GM12878 (cell line): ENCODE data around the gene WDR74. TPM values are rescaled to one million over a fixed set of nuclear protein-coding genes. Genes with fewer than 3 reads are reported as not detected.

Experiments used
- ATAC-seq: fragments of 200-7000 bp; cut with Tn5 transposase; 3 replicates; pipeline ENCODE4 v1.9.1; 2020; ENCODE audit warnings: mild to moderate bottlenecking, moderate library complexity
- BruUV-seq: library from RNA; stranded (reverse); fragments of 400-500 nt; replicated peaks from 2 replicates; lab custom pipeline; 2021; lab: Mats Ljungman, UMichigan
- CTCF ChIA-PET: fragments of 300-600 bp; sonication (Branson Sonifier 250); formaldehyde crosslinking; extraction: SDS; loops from one replicate; lab custom pipeline; 2021; ENCODE audit warnings: inconsistent platforms; lab: Yijun Ruan, JAX
- POLR2A ChIA-PET: fragments of 350-600 bp; formaldehyde crosslinking; extraction: SDS; loops from one replicate; lab custom pipeline; 2021; ENCODE audit warnings: inconsistent platforms; lab: Charles Lee
- RAD21 ChIA-PET: fragments of 300-600 bp; sonication (Branson Sonifier 250); formaldehyde crosslinking; loops from one replicate; lab custom pipeline; 2023; ENCODE audit warnings: antibody characterized with exemption; ENCODE audit not compliant: unreplicated experiment; lab: Charles Lee
- SMC1A ChIA-PET: fragments of 300-600 bp; sonication (Branson Sonifier 250); formaldehyde crosslinking; loops from one replicate; lab custom pipeline; 2023; ENCODE audit not compliant: unreplicated experiment, uncharacterized antibody; lab: Charles Lee
- DNase-seq: peaks from one replicate; pipeline ENCODE4 v3.0.0-alpha.2; 2011; ENCODE audit warnings: low read depth, low spot score
- FAIRE-seq: peaks from 3 replicates; lab custom pipeline; 2011; peaks lifted over from hg19 to GRCh38; lab: Jason Lieb, UNC
- H2AFZ ChIP-seq: 2 replicates; pipeline ENCODE4 v1.6.0; 2011; ENCODE audit warnings: low read depth, low read length, control low read depth; ENCODE audit not compliant: control insufficient read depth
- H3K27ac ChIP-seq: 2 replicates; pipeline ENCODE4 v1.5.1; 2011; ENCODE audit warnings: control low read depth; ENCODE audit not compliant: control insufficient read depth, insufficient read depth
- H3K27me3 ChIP-seq, 2 experiments: replicated peaks in 1 of 2; 2 replicates each; pipeline versions ENCODE4 v1.6.0 to v1.6.1; 2011; ENCODE audit warnings: low read length in 1 of 2; ENCODE audit not compliant: control insufficient read depth in 2 of 2, insufficient read depth in 2 of 2
- H3K36me3 ChIP-seq, 2 experiments: 2 replicates each; pipeline ENCODE4 v1.5.1; 2011; ENCODE audit warnings: low read length in 1 of 2; ENCODE audit not compliant: control insufficient read depth in 2 of 2, insufficient read depth in 2 of 2
- H3K4me1 ChIP-seq: 2 replicates; pipeline ENCODE4 v1.6.1; 2011; ENCODE audit warnings: mild to moderate bottlenecking, low read length, moderate library complexity, mixed read lengths; ENCODE audit not compliant: control insufficient read depth, insufficient read depth
- H3K4me2 ChIP-seq: 2 replicates; pipeline ENCODE4 v1.6.0; 2011; ENCODE audit warnings: control low read depth; ENCODE audit not compliant: control insufficient read depth, insufficient read depth
- H3K4me3 ChIP-seq: fragments of 200-600 bp; sonication (generic); 2 replicates; pipeline ENCODE4 v1.5.1; 2016
- H3K79me2 ChIP-seq: 2 replicates; pipeline ENCODE4 v1.6.0; 2011; ENCODE audit warnings: low read length; ENCODE audit not compliant: control insufficient read depth, insufficient read depth
- H3K9ac ChIP-seq: 2 replicates; pipeline ENCODE4 v1.8.0; 2011; ENCODE audit warnings: low read length, control low read depth, mixed read lengths; ENCODE audit not compliant: control insufficient read depth, insufficient read depth
- H3K9me3 ChIP-seq: replicated peaks from 3 replicates; pipeline ENCODE4 v1.5.1; 2011; ENCODE audit warnings: mild to moderate bottlenecking, low read length; ENCODE audit not compliant: control insufficient read depth, insufficient read depth
- H4K20me1 ChIP-seq: 2 replicates; pipeline ENCODE4 v1.6.0; 2011; ENCODE audit not compliant: control insufficient read depth, insufficient read depth
- ASH2L ChIP-seq: fragments of 300-600, 200-600 bp; sonication (generic); IDR thresholded peaks from 2 replicates; pipeline ENCODE4 v1.6.1; 2017; ENCODE audit warnings: low read depth, mild to moderate bottlenecking, borderline replicate concordance
- ATF7 ChIP-seq: fragments of 450-650 bp; IDR thresholded peaks from 2 replicates; pipeline ENCODE4 v1.6.1; 2016; ENCODE audit warnings: low read depth, mild to moderate bottlenecking
- BRCA1 ChIP-seq: IDR thresholded peaks from 2 replicates; pipeline ENCODE4 v1.6.1; 2011; ENCODE audit warnings: low read depth, low read length, improper control_type of control experiment
- EED ChIP-seq: sonication (generic); IDR thresholded peaks from 2 replicates; pipeline ENCODE4 v1.6.1; 2016; ENCODE audit warnings: antibody characterized with exemption, low read depth
- HDAC2 ChIP-seq: fragments of 200-600 bp; sonication (generic); IDR thresholded peaks from 2 replicates; pipeline ENCODE4 v1.6.1; 2017
- LARP7 ChIP-seq: fragments of 450-650 bp; IDR thresholded peaks from 2 replicates; pipeline ENCODE4 v1.6.1; 2017; ENCODE audit warnings: mild to moderate bottlenecking
- MTA3 ChIP-seq: IDR thresholded peaks from 2 replicates; pipeline ENCODE4 v1.6.1; 2012; ENCODE audit warnings: low read length, inconsistent platforms, borderline replicate concordance
- NFYB ChIP-seq: IDR thresholded peaks from 2 replicates; pipeline ENCODE4 v1.6.1; 2011; ENCODE audit warnings: low read depth, mild to moderate bottlenecking, low read length, improper control_type of control experiment, moderate library complexity; ENCODE audit not compliant: insufficient read depth
- SMAD1 ChIP-seq: fragments of 450-650 bp; IDR thresholded peaks from 2 replicates; pipeline ENCODE4 v1.6.1; 2018; ENCODE audit warnings: mild to moderate bottlenecking, low read depth; ENCODE audit not compliant: partially characterized antibody
- SMC3 ChIP-seq: IDR thresholded peaks from 2 replicates; pipeline ENCODE4 v1.6.1; 2011; ENCODE audit warnings: low read length, improper control_type of control experiment, borderline replicate concordance
- SP1 ChIP-seq: IDR thresholded peaks from one replicate; pipeline ENCODE4 v1.6.1; 2011; ENCODE audit warnings: low read depth, low read length
- TCF7 ChIP-seq: IDR thresholded peaks from 2 replicates; pipeline ENCODE4 v1.6.1; 2014; ENCODE audit warnings: antibody characterized with exemption, borderline replicate concordance
- WGBS: methylation state at CpG from one replicate; pipeline ENCODE4 v1.1.6; 2016; ENCODE audit warnings: low lambda C conversion rate; ENCODE audit not compliant: insufficient replicate concordance, insufficient coverage; ENCODE audit errors: missing lambda C conversion rate; 5-methylcytosine and 5-hydroxymethylcytosine counted together
- in situ Hi-C: fragments of 300-500 bp; cut with MboI; formaldehyde crosslinking; loops from 9 replicates; pipeline ENCODE4 v1.14.3; 2018; ENCODE audit warnings: mixed read lengths
- intact Hi-C: fragments of 100-400 bp; cut with micrococcal nuclease; formaldehyde crosslinking; loops from one replicate; pipeline ENCODE4 v1.14.2; 2022; ENCODE audit not compliant: unreplicated experiment
- polyA plus RNA-seq, 11 experiments: library from polyadenylated mRNA; depleted of rRNA in 4 of 11; unstranded in 6 of 11; stranded (reverse) in 5 of 11; fragments of >200 nt; fragmentation: Nextera tagmentation in 4 of 11; fragmentation: Illumina TruSeq in 1 of 11; extraction: Ambion mirVana in 4 of 11; extraction: Trizol in 1 of 11; gene quantifications; 1 replicate in 1 of 11; 2 replicates in 10 of 11; pipeline versions ENCODE4 v1.2.1 to v1.2.3, GENCODE V29; 2011 to 2016; ENCODE audit warnings: inconsistent platforms in 2 of 11, missing spikeins in 2 of 11, low read depth in 1 of 11
- total RNA-seq, 4 experiments: library from RNA; depleted of rRNA in 3 of 4; stranded (reverse); fragments of >200 nt in 3 of 4; fragmentation: Illumina TruSeq in 1 of 4; extraction: Trizol in 1 of 4; gene quantifications; 2 replicates each; pipeline versions ENCODE4 v1.2.1 to v1.2.3, GENCODE V29; 2013 to 2021
- TF ChIP-seq, protein P1 (sequence below): fragments of 450-650 bp; IDR thresholded peaks from 2 replicates; pipeline ENCODE4 v1.6.1; 2017; ENCODE audit warnings: antibody characterized with exemption, mild to moderate bottlenecking, moderate library complexity

Gene WDR74
- total and polyA plus RNA-seq, 10 of the 15 experiments (the other 5 are each of a cell fraction or from before 2014, with no cell fraction given): 18.2 to 103 (median 60.7) TPM

DNA sequence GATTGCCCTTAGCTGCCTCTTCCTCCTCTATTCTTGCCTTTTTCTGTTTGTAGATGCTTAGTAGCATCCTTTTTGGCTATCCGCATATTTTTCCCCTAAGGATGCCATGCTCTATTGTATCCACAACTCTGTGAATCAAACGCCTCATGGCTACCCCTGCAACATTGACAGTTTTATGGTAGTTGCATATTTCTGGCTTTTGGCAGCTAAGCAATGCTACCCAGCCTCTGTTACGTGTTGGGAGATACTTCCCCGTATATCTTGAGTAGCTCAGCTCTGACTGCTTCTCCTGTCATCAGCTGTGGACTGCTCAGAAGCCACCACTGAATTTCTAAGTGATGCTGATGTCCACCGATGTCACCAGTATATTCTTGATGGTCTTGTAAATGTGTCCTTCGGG, 26.2 kb upstream of the WDR74 start:
- no peak for FAIRE-seq
- intact Hi-C loops: loop anchor here (10.0 kb wide), 2 partner anchors 441 to 471 kb away; no protein-coding TSS in a partner anchor
- 89% methylated on average over 6 of the region's 6 CpGs for WGBS
- no peaks in the 10 kb centered on the region for H4K20me1 ChIP-seq
- H3K36me3 ChIP-seq: no peaks in the 10 kb centered on the region; a peak in 2 of 4 replicates
- no peak overlapping the region for H3K4me3 ChIP-seq
- DNase-seq: no peak
- no peak for ATAC-seq
- H3K4me2 ChIP-seq: no peak overlapping the region
- no peaks in the 10 kb centered on the region for H3K9me3 ChIP-seq
- ChIA-PET CTCF (interaction anchor here (4.9 to 8.0 kb wide), 3 partner anchors 8 to 78 kb away, joined by 31 to 131 read pairs (median 38); partner anchors contain the start of genes SLC3A2 and TMEM179B), RAD21 (interaction anchor here (0.9 to 2.2 kb wide), 4 partner anchors 10 to 441 kb away, joined by 3 to 9 read pairs (median 6); partner anchors contain the start of genes SLC3A2 and TMEM179B), POLR2A (interaction anchor here (0.6 to 1.4 kb wide), 8 partner anchors 9 to 568 kb away, joined by 3 to 9 read pairs (median 3); no protein-coding TSS in a partner anchor), SMC1A (interaction anchor here (0.8 to 1.5 kb wide), 3 partner anchors 9 to 19 kb away, joined by 3 to 6 read pairs (median 4); no protein-coding TSS in a partner anchor)
- H2AFZ ChIP-seq: no peak overlapping the region
- no peak overlapping the region for H3K27ac ChIP-seq
- H3K9ac ChIP-seq: no peak overlapping the region
- peaks cover 21% of the 10 kb centered on the region for H3K4me1 ChIP-seq
- BruUV-seq: no TSS peak
- no peaks in the 10 kb centered on the region for H3K27me3 ChIP-seq
- peaks cover 60% of the 10 kb centered on the region for H3K79me2 ChIP-seq
- TF ChIP-seq BRCA1 (no peak), HDAC2 (no peak), TCF7 (no peak), SMAD1 (no peak), SMC3 (no peak), SP1 (no peak), LARP7 (no peak), ASH2L (no peak), NFYB (no peak), MTA3 (no peak), EED (no peak), ATF7 (no peak)
- TF ChIP-seq, protein P1, sequence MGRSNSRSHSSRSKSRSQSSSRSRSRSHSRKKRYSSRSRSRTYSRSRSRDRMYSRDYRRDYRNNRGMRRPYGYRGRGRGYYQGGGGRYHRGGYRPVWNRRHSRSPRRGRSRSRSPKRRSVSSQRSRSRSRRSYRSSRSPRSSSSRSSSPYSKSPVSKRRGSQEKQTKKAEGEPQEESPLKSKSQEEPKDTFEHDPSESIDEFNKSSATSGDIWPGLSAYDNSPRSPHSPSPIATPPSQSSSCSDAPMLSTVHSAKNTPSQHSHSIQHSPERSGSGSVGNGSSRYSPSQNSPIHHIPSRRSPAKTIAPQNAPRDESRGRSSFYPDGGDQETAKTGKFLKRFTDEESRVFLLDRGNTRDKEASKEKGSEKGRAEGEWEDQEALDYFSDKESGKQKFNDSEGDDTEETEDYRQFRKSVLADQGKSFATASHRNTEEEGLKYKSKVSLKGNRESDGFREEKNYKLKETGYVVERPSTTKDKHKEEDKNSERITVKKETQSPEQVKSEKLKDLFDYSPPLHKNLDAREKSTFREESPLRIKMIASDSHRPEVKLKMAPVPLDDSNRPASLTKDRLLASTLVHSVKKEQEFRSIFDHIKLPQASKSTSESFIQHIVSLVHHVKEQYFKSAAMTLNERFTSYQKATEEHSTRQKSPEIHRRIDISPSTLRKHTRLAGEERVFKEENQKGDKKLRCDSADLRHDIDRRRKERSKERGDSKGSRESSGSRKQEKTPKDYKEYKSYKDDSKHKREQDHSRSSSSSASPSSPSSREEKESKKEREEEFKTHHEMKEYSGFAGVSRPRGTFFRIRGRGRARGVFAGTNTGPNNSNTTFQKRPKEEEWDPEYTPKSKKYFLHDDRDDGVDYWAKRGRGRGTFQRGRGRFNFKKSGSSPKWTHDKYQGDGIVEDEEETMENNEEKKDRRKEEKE: no peak
- in situ Hi-C loops: loop anchor here (10.0 kb wide), 1 partner anchor 441 kb away; no protein-coding TSS in a partner anchor
